Measurements from ENCODE around the gene APOBEC3F.
"Not testable (repeated sequence)": the region's sequence is repeated elsewhere in the genome, so short reads cannot be mapped to it uniquely, and the experiment has no call there.

APOBEC3F gene

GRCh38 chr22:39040538-39041296 is at the start of gene APOBEC3F:
Gene APOBEC3F, plus strand, starts transcription at chr22:39040864. Its CDS starts 97 bp downstream, at chr22:39040961.
- peak; percentile 32 for DNase-seq

- DNase-seq = peak; percentile 59
Observed at GRCh38 chr22:38992871-38993371, 47.7 kb upstream of the APOBEC3F start.

- no peak for DNase-seq
Observed at GRCh38 chr22:38996105-38996504, 44.6 kb upstream of the APOBEC3F start.

- DNase-seq = no peak
Observed at GRCh38 chr22:38997518-38997917, 43.1 kb upstream of the APOBEC3F start.

- peak; percentile 77 for DNase-seq
Observed at GRCh38 chr22:39003165-39003638, 37.5 kb upstream of the APOBEC3F start.

- DNase-seq = no peak
Observed at GRCh38 chr22:39007177-39007576, 33.5 kb upstream of the APOBEC3F start.

- not testable (repeated sequence) for DNase-seq
Observed at GRCh38 chr22:39008271-39008850, 32.3 kb upstream of the APOBEC3F start.

GRCh38 chr22:39010946-39011345 is 29.7 kb upstream of the APOBEC3F start:
- DNase-seq = no peak

GRCh38 chr22:39012533-39013511 is 27.8 kb upstream of the APOBEC3F start:
- no peak for DNase-seq

- not testable (repeated sequence) for DNase-seq
Observed at GRCh38 chr22:39013561-39013941, 27.1 kb upstream of the APOBEC3F start.

GRCh38 chr22:39013942-39014722 is 26.5 kb upstream of the APOBEC3F start, which contains the start of gene APOBEC3C:
Gene APOBEC3C, plus strand, starts transcription at chr22:39014257. Its CDS starts 106 bp downstream, at chr22:39014363.
- peak; percentile 11 for DNase-seq

- DNase-seq = not testable (repeated sequence)
Observed at GRCh38 chr22:39014723-39015121, 25.9 kb upstream of the APOBEC3F start.

- no peak for DNase-seq
Observed at GRCh38 chr22:39016592-39016991, 24.1 kb upstream of the APOBEC3F start.

GRCh38 chr22:39017596-39018365 is 22.9 kb upstream of the APOBEC3F start:
- DNase-seq = no peak

- peak; percentile 20 for DNase-seq
Observed at GRCh38 chr22:39020021-39020651, 20.5 kb upstream of the APOBEC3F start.

- no peak for DNase-seq
Observed at GRCh38 chr22:39021552-39022250, 19.0 kb upstream of the APOBEC3F start.

GRCh38 chr22:39024519-39025308 is 15.9 kb upstream of the APOBEC3F start:
- DNase-seq = no peak

GRCh38 chr22:39026509-39027150 is 14.0 kb upstream of the APOBEC3F start:
- no peak for DNase-seq

- DNase-seq = no peak
Observed at GRCh38 chr22:39027717-39028116, 12.9 kb upstream of the APOBEC3F start.
